ENCODE results near the gene C3orf52.

Gene C3orf52

GRCh38 chr3:112137781-112138180, 51.6 kb downstream of the C3orf52 start:
- no peak for DNase-seq

GRCh38 chr3:112138219-112138969, 52.2 kb downstream of the C3orf52 start:
- no peak for DNase-seq

GRCh38 chr3:112140584-112140983, 54.4 kb downstream of the C3orf52 start:
- DNase-seq: no peak

GRCh38 chr3:112141293-112141692, 55.1 kb downstream of the C3orf52 start:
- DNase-seq: no peak

GRCh38 chr3:112143251-112143650, 57.1 kb downstream of the C3orf52 start:
- DNase-seq: no peak

GRCh38 chr3:112143689-112144088, 57.5 kb downstream of the C3orf52 start:
- no peak for DNase-seq

GRCh38 chr3:112149136-112149535, 62.9 kb downstream of the C3orf52 start:
- DNase-seq: no peak

- no peak for DNase-seq
Observed at GRCh38 chr3:112167758-112168157, 81.6 kb downstream of the C3orf52 start.
